Motor neuron (in vitro differentiated cells): Measurements from ENCODE around the gene BSCL2. TPM values are rescaled to one million over a fixed set of nuclear protein-coding genes. Genes with fewer than 3 reads are reported as not detected.

Experiments used
- ATAC-seq, 8 experiments: fragments of 200-7000 bp; cut with Tn5 transposase; replicated peaks in 6 of 8; 2 replicates each; pipeline ENCODE4 v1.8.0; 2021; ENCODE audit warnings: mild to moderate bottlenecking in 8 of 8, moderate library complexity in 8 of 8
- H3K27ac ChIP-seq, 2 donors: fragments of 250-450 bp; sonication (Bioruptor Pico); 2 replicates each; pipeline ENCODE4 v1.9.0; 2021; ENCODE audit warnings: antibody characterized with exemption in 2 of 2, mild to moderate bottlenecking in 2 of 2, moderate library complexity in 1 of 2
- H3K4me1 ChIP-seq, 2 donors: fragments of 250-450 bp; sonication (Bioruptor Pico); replicated peaks in 1 of 2; 2 replicates each; pipeline ENCODE4 v1.6.1; 2021; ENCODE audit warnings: antibody characterized with exemption in 2 of 2, mild to moderate bottlenecking in 2 of 2, moderate library complexity in 1 of 2
- H3K4me3 ChIP-seq, 5 donors: fragments of 250-450 bp; sonication (Bioruptor Pico); 2 replicates each; pipeline ENCODE4 v1.9.0; 2021; ENCODE audit warnings: antibody characterized with exemption in 5 of 5, mild to moderate bottlenecking in 5 of 5, moderate library complexity in 4 of 5
- WGBS, 10 experiments: fragments of 450-650 bp; shearing (Covaris generic); methylation state at CpG; one replicate each; pipeline ENCODE4 v1.0.0; 2022; 5-methylcytosine and 5-hydroxymethylcytosine counted together
- in situ Hi-C, 9 experiments: fragments of 400-800 bp; cut with MboI; loops; one replicate each; pipeline ENCODE4 v1.15.0; 2021; ENCODE audit warnings: low sequenced_read_pairs in 9 of 9, low pct_unique_long_range_greater_than_20kb in 2 of 9; ENCODE audit not compliant: unreplicated experiment in 9 of 9
- total RNA-seq, 8 experiments: library from RNA; unstranded; fragments of 300-600 nt; gene quantifications; 2 replicates each; pipeline versions ENCODE4 v1.2.3 to v1.2.4, GENCODE V29; 2022

The BSCL2 gene
- total RNA-seq, 8 experiments from 2014 or later, result 55.0 to 446 (median 341) TPM

DNA sequence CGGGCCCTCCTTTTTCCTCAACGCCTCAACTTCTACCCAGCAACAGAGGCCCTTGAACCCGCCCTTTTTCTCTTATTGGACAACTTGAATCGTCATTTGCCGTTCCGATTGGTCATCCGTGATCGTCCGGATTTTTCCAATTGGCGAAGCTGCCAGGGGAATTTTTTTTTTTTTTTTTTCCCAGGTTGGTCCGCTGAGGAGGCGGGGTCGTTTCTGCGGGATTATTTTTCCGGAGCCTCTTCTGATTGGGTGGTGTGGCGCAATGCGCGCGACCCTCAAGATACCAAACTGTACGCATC lies 20.6 kb upstream of the BSCL2 start:
- peak; percentile 60 to 75 (median 68) for ATAC-seq
- Histone ChIP-seq H3K4me1 (peaks cover 20 to 22% of the 10 kb centered on the region in 2 donors), H3K4me3 (peak overlapping the region; percentile 54 to 91 (median 68)), H3K27ac (peak overlapping the region; percentile 96 to 98)
- 0 to 10% (median 1%) methylated on average over 1 to 18 of the region's 20 CpGs; no CpG with 5 or more reads in 1 of the 10 experiments for WGBS, 10 experiments
- in situ Hi-C loops, result no loop called here

- WGBS, 10 experiments, result 0 to 13% (median 0%) methylated on average over 2 to 21 of the region's 72 CpGs; no CpG with 5 or more reads in 5 of the 10 experiments
- in situ Hi-C loops, result no loop called here
These were observed 20.1 kb upstream of the BSCL2 start, which contains the start of gene HNRNPUL2 for GRCh38 chr11:62727165-62727871. Gene HNRNPUL2, minus strand, starts transcription at chr11:62727457. Its CDS starts 301 bp downstream, at chr11:62727156.

DNA sequence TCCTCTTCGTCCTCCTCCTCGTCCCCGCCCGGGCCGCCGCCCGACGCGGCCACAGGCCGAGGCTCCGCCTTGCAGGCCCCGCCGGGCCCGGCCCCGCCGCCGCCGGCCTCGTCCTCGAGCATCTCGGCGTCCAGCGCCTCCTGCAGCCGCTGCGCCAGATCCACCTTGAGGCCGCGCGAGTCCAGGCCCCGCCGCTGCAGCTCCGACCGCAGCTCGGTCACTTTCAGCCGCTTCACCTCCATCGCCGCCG lies 19.6 kb upstream of the BSCL2 start:
- in situ Hi-C loops, result no loop called here
- peaks cover 20 to 22% of the 10 kb centered on the region in 2 donors for H3K4me1 ChIP-seq
- peak overlapping the region; percentile 54 to 91 (median 68) for H3K4me3 ChIP-seq
- WGBS, 10 experiments, result 0% methylated on average over 1 of the region's 37 CpGs; no CpG with 5 or more reads in 9 of the 10 experiments
- ATAC-seq, result peak in 2 of 8 experiments; percentile 17 to 18
- H3K27ac ChIP-seq, result peak overlapping the region; percentile 96 to 98

More at GRCh38 chr11:62727165-62727871, 20.1 kb upstream of the BSCL2 start, which contains the start of gene HNRNPUL2:
- Histone ChIP-seq H3K4me3 (peak within 1 kb of the TSS; percentile 54 to 91 (median 68)), H3K4me1 (peaks cover 20 to 22% of the 10 kb centered on the region in 2 donors), H3K27ac (peak within 1 kb of the TSS; percentile 96 to 98)
- ATAC-seq, result peak; percentile 74 to 87 (median 84)

DNA sequence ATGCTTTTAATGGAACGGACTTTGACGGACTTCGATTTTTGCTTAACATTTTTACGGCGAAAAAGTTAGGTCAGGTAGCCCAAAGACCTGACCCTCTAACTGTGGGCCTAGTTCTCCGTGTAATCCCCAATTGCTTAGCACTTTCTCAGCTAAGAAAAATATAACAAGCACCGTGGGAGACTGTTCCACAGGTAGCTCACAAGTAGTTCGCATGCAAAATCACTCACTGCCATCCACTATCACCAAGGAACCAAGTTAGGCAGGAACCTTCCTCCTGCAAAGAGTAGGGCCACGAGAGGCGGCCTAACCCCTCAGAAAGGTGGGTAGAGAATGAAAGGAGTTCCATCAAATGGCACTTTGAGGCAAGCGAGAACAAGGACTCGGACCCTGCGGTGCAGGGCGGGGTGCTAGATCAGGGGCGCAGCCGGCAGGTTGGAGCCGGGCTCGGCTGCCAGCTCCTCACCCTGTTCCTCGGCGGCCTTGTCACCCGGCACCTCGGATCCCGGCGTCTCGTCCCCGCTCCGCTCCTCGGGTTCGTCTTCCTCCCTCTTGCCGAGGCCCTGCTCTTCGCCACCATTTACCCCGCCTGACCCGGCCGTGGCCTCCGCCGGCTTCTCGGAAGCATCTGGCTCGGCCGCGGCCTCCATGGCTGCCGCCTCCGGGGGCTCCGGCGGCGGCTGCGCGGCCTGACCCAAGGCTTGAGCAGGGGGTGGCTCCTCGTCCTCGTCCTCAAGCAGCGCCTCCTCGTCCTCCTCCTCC lies 19.1 kb upstream of the BSCL2 start:
- H3K27ac ChIP-seq, result peak overlapping the region; percentile 96 to 98

DNA sequence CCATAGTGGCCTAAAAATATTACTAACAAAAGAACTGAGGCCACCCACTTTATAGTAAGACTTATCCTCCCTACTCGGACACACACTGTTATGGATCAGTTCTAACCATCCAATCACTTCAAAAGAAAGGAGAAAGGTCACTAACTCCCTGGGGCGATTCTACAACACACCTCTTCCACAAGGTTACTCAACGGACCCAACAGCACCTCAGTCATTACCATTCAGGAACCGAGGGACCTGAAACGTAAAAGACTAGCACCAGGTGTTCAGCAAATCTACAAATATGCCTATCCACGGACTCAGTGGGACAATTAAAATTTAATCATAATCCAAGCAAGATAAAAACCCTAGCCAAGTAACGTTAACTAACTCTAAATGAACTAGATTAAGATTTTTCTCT lies 18.4 kb upstream of the BSCL2 start:
- H3K4me1 ChIP-seq, result peaks cover 20 to 22% of the 10 kb centered on the region in 2 donors
- WGBS, 10 experiments, result 0 to 8% (median 0%) methylated on average over 1 to 7 of the region's 7 CpGs; no CpG with 5 or more reads in 1 of the 10 experiments
- no peak for ATAC-seq
- H3K4me3 ChIP-seq, result peak overlapping the region; percentile 54 to 91 (median 68)
- in situ Hi-C loops, result no loop called here
- H3K27ac ChIP-seq, result no peak overlapping the region

More for the DNA sequence above, 19.1 kb upstream of the BSCL2 start:
- WGBS, 10 experiments, result 0 to 1% (median 0%) methylated on average over 2 to 17 of the region's 51 CpGs; no CpG with 5 or more reads in 3 of the 10 experiments
- in situ Hi-C loops, result no loop called here
- ATAC-seq, result no peak
- peaks cover 20 to 22% of the 10 kb centered on the region in 2 donors for H3K4me1 ChIP-seq
- H3K4me3 ChIP-seq, result peak overlapping the region; percentile 54 to 91 (median 68)

GRCh38 chr11:62724171-62724570 lies 16.9 kb upstream of the BSCL2 start:
- no peak overlapping the region for H3K27ac ChIP-seq
- in situ Hi-C loops, result no loop called here
- H3K4me1 ChIP-seq, result peaks cover 10 to 12% of the 10 kb centered on the region in 2 donors
- ATAC-seq, result no peak
- H3K4me3 ChIP-seq, result peak overlapping the region in 4 of 5 donors; percentile 4 to 68 (median 56)
- 11 to 89% (median 53%) methylated on average over 3 to 8 of the region's 8 CpGs; no CpG with 5 or more reads in 3 of the 10 experiments for WGBS, 10 experiments

GRCh38 chr11:62721994-62722393 lies 14.8 kb upstream of the BSCL2 start:
- ATAC-seq, result peak in 2 of 8 experiments; percentile 17 to 55
- H3K4me1 ChIP-seq, result peaks cover 10 to 12% of the 10 kb centered on the region in 2 donors
- WGBS, 10 experiments, result 50 to 100% (median 98%) methylated on average over 1 to 6 of the region's 7 CpGs; no CpG with 5 or more reads in 1 of the 10 experiments
- H3K27ac ChIP-seq, result no peak overlapping the region
- H3K4me3 ChIP-seq, result no peak overlapping the region
- in situ Hi-C loops, result no loop called here

GRCh38 chr11:62719302-62719978 lies 12.2 kb upstream of the BSCL2 start:
- no peak for ATAC-seq
- WGBS, 10 experiments, result 29 to 100% (median 97%) methylated on average over 1 to 2 of the region's 2 CpGs; no CpG with 5 or more reads in 2 of the 10 experiments
- Histone ChIP-seq H3K4me3 (no peak overlapping the region), H3K4me1 (peaks cover 5 to 7% of the 10 kb centered on the region in 2 donors), H3K27ac (no peak overlapping the region)
- in situ Hi-C loops, result no loop called here

DNA sequence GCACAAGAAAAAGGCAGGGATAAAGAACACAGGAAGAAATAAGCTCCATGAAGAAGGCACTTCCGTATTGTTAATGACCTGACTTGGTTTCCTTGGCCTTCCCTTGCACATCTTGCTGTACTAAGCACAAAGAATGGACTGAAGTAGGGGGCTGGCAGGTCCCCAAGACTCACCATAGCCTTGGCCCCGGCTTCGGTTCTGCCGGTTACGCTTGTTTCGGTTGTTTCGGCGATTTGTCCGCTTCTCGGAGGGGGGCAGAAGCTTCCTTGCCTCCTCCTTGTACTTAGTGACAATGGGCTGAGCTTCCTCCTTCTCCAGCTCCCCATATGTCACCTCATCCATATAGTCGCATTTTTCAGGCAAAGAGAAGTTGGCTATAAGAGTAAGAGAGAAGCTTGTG lies 9.6 kb upstream of the BSCL2 start:
- in situ Hi-C loops, result no loop called here
- ATAC-seq, result no peak
- whole genome bisulfite sequencing, 10 experiments, result 79 to 98% (median 92%) methylated on average over 2 to 11 of the region's 11 CpGs; no CpG with 5 or more reads in 1 of the 10 experiments
- Histone ChIP-seq H3K4me3 (no peak overlapping the region), H3K27ac (no peak overlapping the region), H3K4me1 (no peaks in the 10 kb centered on the region)

- no peak overlapping the region for H3K27ac ChIP-seq
- WGBS, 10 experiments, result 20 to 100% (median 95%) methylated on average over 1 to 5 of the region's 5 CpGs
These were observed 9.0 kb upstream of the BSCL2 start for GRCh38 chr11:62716206-62716605.

GRCh38 chr11:62715150-62716130 lies 8.2 kb upstream of the BSCL2 start:
- in situ Hi-C loops, result no loop called here
- no peak overlapping the region for H3K27ac ChIP-seq
- ATAC-seq, result no peak

More at GRCh38 chr11:62716206-62716605, 9.0 kb upstream of the BSCL2 start:
- H3K4me3 ChIP-seq, result no peak overlapping the region
- ATAC-seq, result peak in 1 of 8 experiments; percentile 34
- in situ Hi-C loops, result no loop called here
- no peaks in the 10 kb centered on the region for H3K4me1 ChIP-seq

DNA sequence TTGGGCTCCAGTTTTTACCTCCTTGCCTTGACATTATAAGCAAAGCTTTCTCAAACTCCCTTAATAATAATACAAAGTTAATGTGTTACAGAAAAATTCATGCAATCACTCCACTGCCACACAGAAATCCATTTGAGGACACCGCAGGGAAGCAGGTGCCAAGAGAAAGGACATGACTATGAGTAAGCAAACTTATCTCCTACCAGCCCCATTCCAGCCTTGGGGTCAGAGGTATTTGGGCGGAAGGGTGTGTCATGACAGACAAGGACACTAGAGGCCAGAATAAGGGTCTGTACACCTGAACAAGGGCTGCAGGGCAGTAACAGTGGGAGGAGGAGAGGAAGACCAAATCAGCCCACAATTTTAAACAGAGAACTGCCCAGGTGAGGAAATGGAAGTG lies 6.1 kb upstream of the BSCL2 start:
- ATAC-seq, result no peak
- H3K27ac ChIP-seq, result no peak overlapping the region

More at GRCh38 chr11:62715150-62716130, 8.2 kb upstream of the BSCL2 start:
- WGBS, 10 experiments, result 33 to 97% (median 90%) methylated on average over 1 to 16 of the region's 24 CpGs; no CpG with 5 or more reads in 3 of the 10 experiments
- Histone ChIP-seq H3K4me1 (no peaks in the 10 kb centered on the region), H3K4me3 (no peak overlapping the region)

More for the DNA sequence above, 6.1 kb upstream of the BSCL2 start:
- 63 to 100% (median 100%) methylated on average over 1 to 2 of the region's 2 CpGs; no CpG with 5 or more reads in 1 of the 10 experiments for WGBS, 10 experiments
- H3K4me1 ChIP-seq, result peaks cover 14% of the 10 kb centered on the region in 2 donors
- in situ Hi-C loops, result no loop called here
- no peak overlapping the region for H3K4me3 ChIP-seq
